Keratinocyte (primary cell): ENCODE data around the gene PRSS8. TPM values are rescaled to one million over a fixed set of nuclear protein-coding genes. Genes with fewer than 3 reads are reported as not detected.
A peak's percentile ranks its signal among the peaks of the same experiment; 100 is the strongest.

Experiments used
- DNase-seq: peaks from one replicate; pipeline ENCODE4 v3.0.0-alpha.2; 2011; ENCODE audit warnings: low read depth, missing footprints, low spot score
- FAIRE-seq: peaks from 2 replicates; lab custom pipeline; 2011; peaks lifted over from hg19 to GRCh38; lab: Jason Lieb, UNC
- H2AFZ ChIP-seq: 2 replicates; pipeline ENCODE4 v1.6.0; 2012; ENCODE audit warnings: low read length, control low read depth, inconsistent platforms; ENCODE audit not compliant: control insufficient read depth
- H3K27ac ChIP-seq: 2 replicates; pipeline ENCODE4 v1.5.1; 2011; ENCODE audit warnings: low read length; ENCODE audit not compliant: control insufficient read depth, insufficient read depth
- H3K27me3 ChIP-seq: 3 replicates; pipeline ENCODE4 v1.6.0; 2011; ENCODE audit warnings: low read length; ENCODE audit not compliant: control insufficient read depth, insufficient read depth; ENCODE audit errors: extremely low read depth
- H3K36me3 ChIP-seq, 2 experiments: 2 replicates in 1 of 2; 3 replicates in 1 of 2; pipeline ENCODE4 v1.5.1; 2011; ENCODE audit warnings: low read length in 2 of 2, mild to moderate bottlenecking in 1 of 2; ENCODE audit not compliant: control insufficient read depth in 2 of 2, insufficient read depth in 2 of 2; ENCODE audit errors: extremely low read depth in 1 of 2
- H3K4me1 ChIP-seq: 3 replicates; pipeline ENCODE4 v1.5.1; 2011; ENCODE audit warnings: low read length; ENCODE audit not compliant: control insufficient read depth, insufficient read depth; ENCODE audit errors: extremely low read depth
- H3K4me2 ChIP-seq: 3 replicates; pipeline ENCODE4 v1.6.0; 2011; ENCODE audit warnings: low read depth, low read length; ENCODE audit not compliant: control insufficient read depth, insufficient read depth; ENCODE audit errors: extremely low read depth
- H3K4me3 ChIP-seq, 3 experiments: fragments of 200-600 bp in 1 of 3; sonication (generic) in 1 of 3; 2 replicates in 2 of 3; 3 replicates in 1 of 3; pipeline ENCODE4 v1.5.1; 2011 to 2016; ENCODE audit warnings: low read length in 3 of 3, mild to moderate bottlenecking in 3 of 3, control low read depth in 2 of 3, inconsistent platforms in 1 of 3, low read depth in 1 of 3, mixed read lengths in 1 of 3, mixed run types in 1 of 3, moderate library complexity in 1 of 3; ENCODE audit not compliant: control insufficient read depth in 2 of 3, insufficient read depth in 2 of 3; ENCODE audit errors: extremely low read depth in 1 of 3
- H3K79me2 ChIP-seq: 2 replicates; pipeline ENCODE4 v1.6.0; 2012; ENCODE audit warnings: low read length; ENCODE audit not compliant: control insufficient read depth, insufficient read depth
- H3K9ac ChIP-seq: 3 replicates; pipeline ENCODE4 v1.6.0; 2011; ENCODE audit warnings: low read length; ENCODE audit not compliant: control insufficient read depth, insufficient read depth; ENCODE audit errors: extremely low read depth
- H3K9me1 ChIP-seq: 3 replicates; pipeline ENCODE4 v1.6.0; 2011; ENCODE audit warnings: low read length; ENCODE audit not compliant: control insufficient read depth, insufficient read depth; ENCODE audit errors: extremely low read depth
- H3K9me3 ChIP-seq: 2 replicates; pipeline ENCODE4 v1.5.1; 2012; ENCODE audit warnings: low read depth, low read length; ENCODE audit not compliant: control insufficient read depth
- H4K20me1 ChIP-seq: 3 replicates; pipeline ENCODE4 v1.6.0; 2011; ENCODE audit warnings: low read length; ENCODE audit not compliant: control insufficient read depth, insufficient read depth; ENCODE audit errors: extremely low read depth
- CTCF ChIP-seq, 3 experiments: IDR thresholded peaks in 1 of 3; conservative IDR thresholded peaks in 1 of 3; optimal IDR thresholded peaks in 1 of 3; 2 replicates in 2 of 3; 3 replicates in 1 of 3; pipeline versions ENCODE3 to v1.5.1; 2011; ENCODE audit warnings: low read length in 3 of 3, mild to moderate bottlenecking in 3 of 3, moderate library complexity in 2 of 3, control low read depth in 1 of 3, inconsistent platforms in 1 of 3; ENCODE audit not compliant: insufficient read depth in 2 of 3; ENCODE audit errors: extremely low read depth in 1 of 3
- EZH2 ChIP-seq: IDR thresholded peaks from one replicate; pipeline ENCODE4 v1.6.1; 2012; ENCODE audit warnings: inconsistent platforms, mild to moderate bottlenecking, low read length, moderate library complexity
- dilution Hi-C: fragments of 300-500 bp; cut with MboI; formaldehyde crosslinking; loops from one replicate; pipeline ENCODE4 v1.7.0; 2020; ENCODE audit warnings: low sequenced_read_pairs; ENCODE audit not compliant: extremely low pct_ligation_motif_present
- polyA plus RNA-seq, 5 experiments: library from polyadenylated mRNA; depleted of rRNA in 3 of 5; stranded (reverse) in 3 of 5; stranded (forward) in 1 of 5; unstranded in 1 of 5; fragments of >200 nt; gene quantifications; 1 replicate in 1 of 5; 2 replicates in 3 of 5; 3 replicates in 1 of 5; pipeline versions ENCODE4 v1.2.1 to v1.2.3, GENCODE V29; 2011 to 2012; ENCODE audit warnings: missing spikeins in 2 of 5, low read depth in 1 of 5, low replicate concordance in 1 of 5

The PRSS8 gene
- polyA plus RNA-seq, 1 donor (not counting 4 experiments of a cell fraction or from before 2014, with no cell fraction given): 31.2 TPM

- Histone ChIP-seq H3K9ac (no peak overlapping the region), H4K20me1 (no peaks in the 10 kb centered on the region), H3K79me2 (no peaks in the 10 kb centered on the region), H3K9me1 (no peaks in the 10 kb centered on the region), H3K9me3 (no peaks in the 10 kb centered on the region), H3K4me3 (no peak overlapping the region), H3K4me1 (peaks cover 7% of the 10 kb centered on the region), H3K36me3 (no peaks in the 10 kb centered on the region), H3K27me3 (no peaks in the 10 kb centered on the region), H3K27ac (no peak overlapping the region), H2AFZ (no peak overlapping the region), H3K4me2 (no peak overlapping the region)
- no peak for DNase-seq
- TF ChIP-seq EZH2 (no peak), CTCF (optimal IDR thresholded peaks at IDR 0.05 in 1 of 3, IDR thresholded peaks at IDR 0.05 in 1 of 3, conservative IDR thresholded peaks at IDR 0.05 in 1 of 3; ENCODE audit: extremely low read depth in 1 of 3, insufficient read depth in 2 of 3, low read length in 3 of 3) (no peak)
- no peak for FAIRE-seq
- dilution Hi-C loops: no loop called here
Observed at GRCh38 chr16:31148896-31149295, 13.4 kb upstream of the PRSS8 start.

- no peak for FAIRE-seq
- H3K9me1 ChIP-seq: no peaks in the 10 kb centered on the region
- no peak overlapping the region for H3K9ac ChIP-seq
- DNase-seq: no peak
- TF ChIP-seq EZH2 (no peak), CTCF (optimal IDR thresholded peaks at IDR 0.05 in 1 of 3, IDR thresholded peaks at IDR 0.05 in 1 of 3, conservative IDR thresholded peaks at IDR 0.05 in 1 of 3; ENCODE audit: extremely low read depth in 1 of 3, insufficient read depth in 2 of 3, low read length in 3 of 3) (peak in 1 of 3 experiments; percentile 27)
- peaks cover 7% of the 10 kb centered on the region for H3K4me1 ChIP-seq
- H3K4me2 ChIP-seq: peak overlapping the region; percentile 61
- dilution Hi-C loops: no loop called here
- H3K9me3 ChIP-seq: no peaks in the 10 kb centered on the region
- no peaks in the 10 kb centered on the region for H4K20me1 ChIP-seq
- H3K36me3 ChIP-seq: no peaks in the 10 kb centered on the region
- H3K79me2 ChIP-seq: no peaks in the 10 kb centered on the region
- H3K27me3 ChIP-seq: no peaks in the 10 kb centered on the region
- peak overlapping the region; percentile 20 for H2AFZ ChIP-seq
- no peak overlapping the region for H3K27ac ChIP-seq
- peak overlapping the region in 2 of 3 experiments; percentile 18 to 41 for H3K4me3 ChIP-seq
Observed at GRCh38 chr16:31148281-31148728, 12.8 kb upstream of the PRSS8 start.
